ENCODE data around the gene NAA15.
"Not testable (repeated sequence)": the region's sequence is repeated elsewhere in the genome, so short reads cannot be mapped to it uniquely, and the experiment has no call there.

The NAA15 gene

GRCh38 chr4:139454111-139455045 lies 153.1 kb downstream of the NAA15 start, which contains the start of gene RAB33B:
TSS of gene RAB33B (plus strand) at chr4:139454121. CDS start at chr4:139454196, 75 bp downstream.
- DNase-seq, result peak; percentile 96

GRCh38 chr4:139455126-139455538 lies 153.8 kb downstream of the NAA15 start:
- no peak for DNase-seq

GRCh38 chr4:139457318-139457717 lies 156.0 kb downstream of the NAA15 start:
- DNase-seq, result peak; percentile 16

- no peak for DNase-seq
Measured at GRCh38 chr4:139458543-139458942, 157.2 kb downstream of the NAA15 start.

- no peak for DNase-seq
Measured at GRCh38 chr4:139458999-139459398, 157.7 kb downstream of the NAA15 start.

GRCh38 chr4:139460565-139460964 lies 159.3 kb downstream of the NAA15 start:
- DNase-seq, result no peak

- DNase-seq, result no peak
Measured at GRCh38 chr4:139461022-139461628, 159.8 kb downstream of the NAA15 start.

GRCh38 chr4:139464512-139464911 lies 163.2 kb downstream of the NAA15 start:
- DNase-seq, result not testable (repeated sequence)

GRCh38 chr4:139465922-139466321 lies 164.6 kb downstream of the NAA15 start:
- DNase-seq, result no peak

- DNase-seq, result not testable (repeated sequence)
Measured at GRCh38 chr4:139468756-139469155, 167.5 kb downstream of the NAA15 start.

GRCh38 chr4:139469216-139469615 lies 167.9 kb downstream of the NAA15 start:
- DNase-seq, result no peak
